SK-N-MC (cell line): ENCODE results near the gene PCSK5.

ENCODE experiments used
- FOXP2 ChIP-seq: optimal IDR thresholded peaks from 2 replicates; pipeline ENCODE3; 2011; ENCODE audit warnings: mild to moderate bottlenecking, moderate library complexity; ENCODE audit not compliant: insufficient read depth; ENCODE audit errors: extremely low read length, control extremely low read depth
- POLR2AphosphoS5 ChIP-seq: IDR thresholded peaks from 2 replicates; pipeline ENCODE4 v1.6.1; 2012; ENCODE audit warnings: mild to moderate bottlenecking, low read depth, low read length, borderline replicate concordance

DNA sequence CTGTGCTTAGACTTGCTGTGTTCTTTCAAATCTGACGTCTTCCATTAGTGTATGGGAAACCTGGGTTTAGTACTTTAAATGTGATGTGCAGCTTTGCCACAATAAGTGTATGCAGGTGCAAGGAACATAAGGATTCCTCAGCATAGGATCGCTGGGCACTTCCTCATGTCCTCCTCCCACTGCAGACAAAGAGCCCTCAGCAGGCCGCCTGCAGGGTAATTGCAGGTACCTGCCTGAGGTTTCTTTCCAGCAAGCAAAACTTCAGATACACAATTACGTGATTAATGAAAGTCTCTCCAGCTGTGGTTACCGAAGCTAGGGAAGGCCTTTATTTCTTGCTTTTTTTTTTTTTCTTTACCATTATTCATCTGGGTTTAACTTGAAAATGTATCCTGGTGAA lies 270.6 kb downstream of the PCSK5 start:
- TF ChIP-seq POLR2AphosphoS5 (no peak), FOXP2 (no peak)
